HepG2 (cell line): ENCODE data around the gene TMEM14C. TPM values are rescaled to one million over a fixed set of nuclear protein-coding genes. Genes with fewer than 3 reads are reported as not detected.
A peak's percentile ranks its signal among the peaks of the same experiment; 100 is the strongest.

ENCODE experiments used
- ERF ChIP-seq: IDR thresholded peaks from 2 replicates; pipeline ENCODE4 v1.6.1; 2018; ENCODE audit warnings: missing biosample characterization, missing genetic modification reagents
- HIVEP1 ChIP-seq: sonication (generic); formaldehyde crosslinking; IDR thresholded peaks from 2 replicates; pipeline ENCODE4 v1.4.0; 2020; ENCODE audit warnings: mild to moderate bottlenecking, missing genetic modification reagents
- IKZF4 ChIP-seq: sonication (generic); formaldehyde crosslinking; IDR thresholded peaks from 2 replicates; pipeline ENCODE4 v1.5.1; 2020; ENCODE audit warnings: borderline replicate concordance, mild to moderate bottlenecking, low read depth, missing genetic modification reagents; ENCODE audit errors: not compliant biosample characterization
- IKZF5 ChIP-seq: IDR thresholded peaks from 2 replicates; pipeline ENCODE4 v1.6.1; 2018; ENCODE audit warnings: missing genetic modification reagents, mild to moderate bottlenecking, missing compliant biosample characterization
- RERE ChIP-seq: IDR thresholded peaks from 2 replicates; pipeline ENCODE4 v1.6.1; 2016; ENCODE audit warnings: low read depth, missing genetic modification reagents, missing compliant biosample characterization
- REST ChIP-seq, 2 experiments: IDR thresholded peaks; 2 replicates each; pipeline ENCODE4 v1.6.1; 2011 to 2012; ENCODE audit warnings: low read length in 2 of 2, borderline replicate concordance in 1 of 2, low read depth in 1 of 2, mild to moderate bottlenecking in 1 of 2, moderate library complexity in 1 of 2
- SOX6 ChIP-seq, 2 experiments: fragments of 450-650 bp in 1 of 2; sonication (generic) in 1 of 2; formaldehyde crosslinking in 1 of 2; IDR thresholded peaks; 2 replicates each; pipeline versions ENCODE4 v1.4.0 to v1.6.1; 2017 to 2020; ENCODE audit warnings: antibody characterized with exemption in 1 of 2, mild to moderate bottlenecking in 1 of 2, missing genetic modification reagents in 1 of 2
- SP4 ChIP-seq: sonication (generic); formaldehyde crosslinking; IDR thresholded peaks from 2 replicates; pipeline ENCODE4 v1.8.1; 2023; ENCODE audit warnings: mild to moderate bottlenecking, missing genetic modification reagents
- ZBTB44 ChIP-seq: sonication (generic); formaldehyde crosslinking; IDR thresholded peaks from 2 replicates; pipeline ENCODE4 v1.4.0; 2020; ENCODE audit warnings: missing genetic modification reagents
- ZNF331 ChIP-seq: sonication (generic); formaldehyde crosslinking; IDR thresholded peaks from 2 replicates; pipeline ENCODE4 v1.4.0; 2020; ENCODE audit warnings: missing genetic modification reagents
- ZNF589 ChIP-seq: sonication (generic); formaldehyde crosslinking; conservative IDR thresholded peaks from 2 replicates; pipeline ENCODE4 v1.8.0; 2022; ENCODE audit warnings: mild to moderate bottlenecking, moderate library complexity, missing genetic modification reagents
- ZNF710 ChIP-seq: sonication (generic); formaldehyde crosslinking; IDR thresholded peaks from 2 replicates; pipeline ENCODE4 v1.5.0; 2020; ENCODE audit warnings: mild to moderate bottlenecking, missing genetic modification reagents, borderline replicate concordance
- polyA plus RNA-seq, 8 experiments: library from polyadenylated mRNA; depleted of rRNA in 3 of 8; stranded (reverse) in 7 of 8; unstranded in 1 of 8; fragments of >200 nt; fragmentation: Illumina TruSeq in 4 of 8; extraction: Trizol in 4 of 8; gene quantifications; 2 replicates each; pipeline versions ENCODE4 v1.2.1 to v1.2.3, GENCODE V29; 2011 to 2016; ENCODE audit warnings: low read depth in 4 of 8, missing spikeins in 1 of 8, mixed read lengths in 1 of 8; ENCODE audit not compliant: insufficient read depth in 1 of 8
- total RNA-seq, 5 experiments: library from RNA; depleted of rRNA; stranded (reverse); fragments of >200 nt; fragmentation: Illumina TruSeq; extraction: Trizol; gene quantifications; 2 replicates each; pipeline ENCODE4 v1.2.3, GENCODE V29; 2016; ENCODE audit warnings: low read depth in 1 of 5

The TMEM14C gene
- total and polyA plus RNA-seq, 2 of the 13 experiments (the other 11 are each of a cell fraction or from before 2014, with no cell fraction given), result 184 TPM

- TF ChIP-seq REST (IDR thresholded peaks at IDR 0.05; ENCODE audit: borderline replicate concordance in 1 of 2, low read depth in 1 of 2, low read length in 2 of 2), result peak in 1 of 2 experiments; percentile 51; a peak in 1 of 4 replicates
- TF ChIP-seq SOX6 (IDR thresholded peaks at IDR 0.05), result no peak
- TF ChIP-seq SOX6 (CRISPR knock-in tag; IDR thresholded peaks at IDR 0.05), result peak; percentile 88
- TF ChIP-seq ZNF589, result peak; percentile 89
- peak; percentile 45 for TF ChIP-seq IKZF4 (CRISPR knock-in tag)
- peak; percentile 69; the same call in 1 of the 2 replicates for TF ChIP-seq ZNF331
- peak; percentile 84 for TF ChIP-seq SP4 (CRISPR knock-in tag)
- TF ChIP-seq HIVEP1 (CRISPR knock-in tag), result peak; percentile 95
- peak; percentile 41; the same call in 1 of the 2 replicates for TF ChIP-seq RERE
- TF ChIP-seq ZBTB44 (CRISPR knock-in tag), result no peak; the same call in 1 of the 2 replicates
- peak; percentile 95 for TF ChIP-seq IKZF5 (CRISPR knock-in tag)
- peak; percentile 98 for TF ChIP-seq ERF (CRISPR knock-in tag)
- TF ChIP-seq ZNF710 (CRISPR knock-in tag), result peak; percentile 60; the same call in 1 of the 2 replicates
Observed at GRCh38 chr6:10747251-10747972, 24.5 kb downstream of the TMEM14C start, which contains the start of gene TMEM14B (continued).
